GM19035 (cell line): ENCODE measurements around the gene COX5B.
"Not testable (repeated sequence)": the region's sequence is repeated elsewhere in the genome, so short reads cannot be mapped to it uniquely, and the experiment has no call there.

Experiments used
- ATAC-seq: cut with Tn5 transposase; IDR thresholded peaks from one replicate; pipeline ENCODE4 v1.9.1; 2021; ENCODE audit not compliant: unreplicated experiment

The COX5B gene

GRCh38 chr2:97672606-97673140, 26.8 kb downstream of the COX5B start:
- ATAC-seq = not testable (repeated sequence)

- ATAC-seq = no peak
These were observed 27.5 kb downstream of the COX5B start for GRCh38 chr2:97673182-97673914.

GRCh38 chr2:97673915-97674283, 28.0 kb downstream of the COX5B start:
- ATAC-seq = no peak

GRCh38 chr2:97675430-97676113, 29.7 kb downstream of the COX5B start:
- no peak for ATAC-seq

- no peak for ATAC-seq
These were observed 30.8 kb downstream of the COX5B start for GRCh38 chr2:97676620-97677019.

DNA sequence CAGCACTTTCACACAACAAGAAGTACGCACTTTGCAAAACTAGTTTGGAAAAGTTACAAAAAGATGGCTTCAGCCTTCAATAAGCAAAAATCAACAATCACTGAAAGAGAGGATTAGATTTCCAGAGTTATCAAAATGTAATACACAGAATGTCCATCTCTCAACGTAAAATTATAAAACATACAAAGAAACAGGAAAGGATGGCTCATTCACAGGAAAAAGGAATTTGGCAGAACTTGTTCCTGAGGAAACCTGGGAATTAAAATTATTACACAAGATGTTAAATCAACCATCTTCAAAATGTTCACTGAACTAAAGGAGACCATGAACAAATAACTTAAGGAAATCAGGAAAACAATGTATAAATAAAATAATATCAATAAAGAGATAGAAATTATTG, 31.6 kb downstream of the COX5B start:
- ATAC-seq = no peak

- ATAC-seq = no peak
These were observed 32.4 kb downstream of the COX5B start for GRCh38 chr2:97678298-97678697.

DNA sequence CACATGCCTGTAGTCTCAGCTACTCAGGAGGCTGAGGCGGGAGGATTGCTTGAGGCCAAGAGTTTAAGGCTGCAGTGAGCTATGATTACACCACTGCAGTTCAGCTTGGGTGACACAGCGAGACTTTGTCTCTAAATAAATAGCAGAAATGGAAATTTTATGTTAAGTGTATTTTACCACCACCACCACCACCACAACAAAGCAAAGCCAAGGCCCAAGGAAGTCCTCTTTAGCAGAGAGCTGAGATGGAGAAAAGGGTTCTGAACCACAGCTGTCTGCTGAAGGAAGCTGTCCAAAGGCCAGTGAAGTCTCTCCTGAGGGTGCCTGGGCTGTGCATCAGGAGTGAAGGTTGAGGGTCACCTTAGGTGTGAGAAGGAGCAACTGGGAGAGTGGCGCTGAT, 41.4 kb downstream of the COX5B start:
- ATAC-seq = not testable (repeated sequence)

- ATAC-seq = no peak
These were observed 42.4 kb downstream of the COX5B start for GRCh38 chr2:97688062-97688827.

- ATAC-seq = no peak
These were observed 45.3 kb downstream of the COX5B start for GRCh38 chr2:97691166-97691565.

GRCh38 chr2:97693476-97693875, 47.6 kb downstream of the COX5B start:
- no peak for ATAC-seq

DNA sequence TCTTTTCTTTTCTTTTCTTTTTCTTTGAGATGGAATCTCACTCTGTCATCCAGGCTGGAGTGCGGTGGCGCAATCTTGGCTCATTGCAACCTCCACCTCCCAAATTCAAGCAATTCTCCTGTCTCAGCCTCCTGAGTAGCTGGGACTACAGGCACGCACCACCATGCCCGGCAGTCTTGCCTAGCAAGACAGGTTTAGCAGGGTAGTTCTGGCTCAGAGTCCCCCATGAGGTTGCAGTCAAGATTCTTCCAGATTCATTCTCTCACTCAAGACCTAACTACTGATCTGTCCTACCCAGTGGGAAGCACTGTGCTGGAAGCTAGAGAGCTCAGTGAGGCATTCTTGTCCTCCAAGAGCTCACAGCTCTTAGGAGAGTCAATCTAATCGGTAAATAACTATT, 49.9 kb downstream of the COX5B start:
- no peak for ATAC-seq

GRCh38 chr2:97697252-97698235, 51.7 kb downstream of the COX5B start:
- ATAC-seq = peak; percentile 80
